AG09309 (cell line): ENCODE data around the gene CCNYL1.
"Not testable (repeated sequence)": the region's sequence is repeated elsewhere in the genome, so short reads cannot be mapped to it uniquely, and the experiment has no call there.

Experiments
- DNase-seq: peaks from one replicate; pipeline ENCODE4 v3.0.0-alpha.2; 2010; ENCODE audit warnings: low read depth
- H3K4me3 ChIP-seq: 2 replicates; pipeline ENCODE4 v1.5.1; 2011; ENCODE audit warnings: mild to moderate bottlenecking, low read depth, low read length, moderate library complexity; ENCODE audit not compliant: control insufficient read depth
- CTCF ChIP-seq: IDR thresholded peaks from 2 replicates; pipeline ENCODE4 v1.5.1; 2011; ENCODE audit warnings: mild to moderate bottlenecking, low read depth, low read length, inconsistent platforms; ENCODE audit not compliant: insufficient read depth, control insufficient read depth; ENCODE audit errors: missing control alignments

The CCNYL1 gene

GRCh38 chr2:207716056-207716455 is 4.6 kb downstream of the CCNYL1 start:
- TF ChIP-seq CTCF, result no peak
- DNase-seq, result no peak
- no peak overlapping the region for H3K4me3 ChIP-seq

- no peak for TF ChIP-seq CTCF
- no peak for DNase-seq
- no peak overlapping the region for H3K4me3 ChIP-seq
Measured at GRCh38 chr2:207718521-207718920, 7.1 kb downstream of the CCNYL1 start.

- no peak for DNase-seq
- no peak for TF ChIP-seq CTCF
- no peak overlapping the region for H3K4me3 ChIP-seq
Measured at GRCh38 chr2:207719008-207719407, 7.6 kb downstream of the CCNYL1 start.

GRCh38 chr2:207719655-207720054 is 8.2 kb downstream of the CCNYL1 start:
- not testable (repeated sequence) for H3K4me3 ChIP-seq, DNase-seq

- no peak for TF ChIP-seq CTCF
- DNase-seq, result no peak
- H3K4me3 ChIP-seq, result no peak overlapping the region
Measured at GRCh38 chr2:207720517-207721187, 9.2 kb downstream of the CCNYL1 start.

GRCh38 chr2:207722773-207723424 is 11.5 kb downstream of the CCNYL1 start:
- H3K4me3 ChIP-seq, result no peak overlapping the region
- no peak for DNase-seq
- TF ChIP-seq CTCF, result no peak

- DNase-seq, H3K4me3 ChIP-seq: not testable (repeated sequence)
Measured at GRCh38 chr2:207723425-207723787, 12.0 kb downstream of the CCNYL1 start.

GRCh38 chr2:207724113-207724512 is 12.7 kb downstream of the CCNYL1 start:
- TF ChIP-seq CTCF, result no peak
- H3K4me3 ChIP-seq, result no peak overlapping the region
- no peak for DNase-seq
